H1 (cell line): ENCODE measurements around the gene OGDH. TPM values are rescaled to one million over a fixed set of nuclear protein-coding genes. Genes with fewer than 3 reads are reported as not detected.

ENCODE experiments used
- CTCF ChIA-PET: fragments of 300-600 bp; sonication (Branson Sonifier 250); formaldehyde crosslinking; loops from one replicate; lab custom pipeline; 2021; ENCODE audit not compliant: partially characterized antibody; lab: Charles Lee
- POLR2A ChIA-PET: fragments of 300-600 bp; sonication (Branson Sonifier 250); formaldehyde crosslinking; loops from one replicate; lab custom pipeline; 2021; ENCODE audit warnings: inconsistent platforms; ENCODE audit not compliant: partially characterized antibody; lab: Charles Lee
- DNase-seq, 2 experiments: peaks; one replicate each; pipeline versions ENCODE4 v3.0.0 to v3.0.0-alpha.2; 2010 to 2022; ENCODE audit warnings: low spot score in 2 of 2, low read depth in 1 of 2, mixed read lengths in 1 of 2
- FAIRE-seq: peaks from 2 replicates; lab custom pipeline; 2011; peaks lifted over from hg19 to GRCh38; lab: Jason Lieb, UNC
- H2AFZ ChIP-seq: 2 replicates; pipeline ENCODE4 v1.8.1; 2012; ENCODE audit warnings: low read length, inconsistent platforms
- H2AK5ac ChIP-seq: 2 replicates; pipeline ENCODE4 v1.6.1; 2013; ENCODE audit warnings: low read depth, low read length
- H2BK120ac ChIP-seq: replicated peaks from 2 replicates; pipeline ENCODE3; 2013; ENCODE audit warnings: low read depth, low read length, inconsistent platforms
- H2BK12ac ChIP-seq: 2 replicates; pipeline ENCODE4 v1.6.1; 2013; ENCODE audit warnings: low read depth, low read length
- H2BK15ac ChIP-seq: 2 replicates; pipeline ENCODE4 v1.6.1; 2013; ENCODE audit warnings: low read length
- H2BK20ac ChIP-seq: 2 replicates; pipeline ENCODE4 v1.6.1; 2013; ENCODE audit warnings: low read length
- H2BK5ac ChIP-seq: 2 replicates; pipeline ENCODE4 v1.6.1; 2013; ENCODE audit warnings: low read depth, low read length
- H3K14ac ChIP-seq: 2 replicates; pipeline ENCODE4 v1.6.1; 2013; ENCODE audit warnings: inconsistent platforms; ENCODE audit not compliant: insufficient read length
- H3K18ac ChIP-seq: 2 replicates; pipeline ENCODE4 v1.6.1; 2013; ENCODE audit warnings: low read length; ENCODE audit errors: extremely low read depth
- H3K23ac ChIP-seq: 2 replicates; pipeline ENCODE4 v1.6.1; 2013; ENCODE audit warnings: inconsistent platforms; ENCODE audit not compliant: insufficient read length
- H3K23me2 ChIP-seq: 2 replicates; pipeline ENCODE4 v1.6.1; 2013; ENCODE audit warnings: low read depth, low read length
- H3K27ac ChIP-seq: 2 replicates; pipeline ENCODE4 v1.6.1; 2011; ENCODE audit warnings: low read depth, low read length, inconsistent platforms
- H3K27me3 ChIP-seq, 4 experiments: replicated peaks in 1 of 4; 1 replicate in 1 of 4; 2 replicates in 3 of 4; pipeline versions ENCODE4 v1.6.1 to v1.8.1; 2011 to 2013; ENCODE audit warnings: low read length in 3 of 4, mild to moderate bottlenecking in 3 of 4, inconsistent platforms in 2 of 4, mixed read lengths in 2 of 4, moderate library complexity in 1 of 4; ENCODE audit not compliant: control insufficient read depth in 3 of 4, insufficient read depth in 3 of 4; ENCODE audit errors: extremely low read depth in 1 of 4
- H3K36me3 ChIP-seq, 4 experiments: 2 replicates each; pipeline versions ENCODE4 v1.6.1 to v1.8.1; 2011 to 2013; ENCODE audit warnings: mild to moderate bottlenecking in 4 of 4, low read length in 3 of 4, moderate library complexity in 2 of 4, control low read depth in 1 of 4, inconsistent platforms in 1 of 4; ENCODE audit not compliant: insufficient read depth in 4 of 4, control insufficient read depth in 2 of 4
- H3K4ac ChIP-seq: replicated peaks from 2 replicates; pipeline ENCODE3; 2013; ENCODE audit warnings: low read length, low read depth, mixed read lengths, inconsistent platforms; ENCODE audit not compliant: insufficient read length
- H3K4me1 ChIP-seq, 4 experiments: replicated peaks in 1 of 4; 1 replicate in 1 of 4; 2 replicates in 3 of 4; pipeline versions ENCODE4 v1.6.1 to v1.8.1; 2011 to 2013; ENCODE audit warnings: low read length in 3 of 4, inconsistent platforms in 2 of 4, mixed read lengths in 1 of 4; ENCODE audit not compliant: insufficient read depth in 4 of 4, control insufficient read depth in 3 of 4
- H3K4me2 ChIP-seq, 2 experiments: 2 replicates each; pipeline versions ENCODE4 v1.6.1 to v1.8.1; 2011 to 2013; ENCODE audit warnings: low read depth in 2 of 2, low read length in 2 of 2, control low read depth in 1 of 2, inconsistent platforms in 1 of 2, mild to moderate bottlenecking in 1 of 2; ENCODE audit not compliant: insufficient read depth in 1 of 2
- H3K4me3 ChIP-seq, 4 experiments: fragments of 200-600, 300-600 bp in 1 of 4; sonication (generic), shearing (Covaris generic), sonication (Bioruptor Twin) in 1 of 4; 2 replicates each; pipeline versions ENCODE4 v1.5.1 to v1.8.1; 2011 to 2016; ENCODE audit warnings: low read length in 4 of 4, low read depth in 3 of 4, control low read depth in 2 of 4, inconsistent platforms in 2 of 4, mild to moderate bottlenecking in 2 of 4, mixed read lengths in 1 of 4, moderate library complexity in 1 of 4; ENCODE audit not compliant: insufficient read depth in 2 of 4; ENCODE audit errors: extremely low read depth in 1 of 4
- H3K56ac ChIP-seq: replicated peaks from 2 replicates; pipeline ENCODE3; 2013; ENCODE audit warnings: low read depth, mild to moderate bottlenecking, mixed read lengths, low read length, inconsistent platforms; ENCODE audit not compliant: insufficient read length
- H3K79me1 ChIP-seq: 2 replicates; pipeline ENCODE4 v1.6.1; 2013; ENCODE audit warnings: low read depth, low read length, control low read depth
- H3K79me2 ChIP-seq, 2 experiments: 2 replicates each; pipeline versions ENCODE4 v1.6.1 to v1.8.1; 2012 to 2013; ENCODE audit warnings: low read length in 2 of 2, mild to moderate bottlenecking in 2 of 2, inconsistent platforms in 1 of 2; ENCODE audit not compliant: insufficient read depth in 2 of 2, control insufficient read depth in 1 of 2
- H3K9ac ChIP-seq, 4 experiments: replicated peaks in 1 of 4; 1 replicate in 1 of 4; 2 replicates in 3 of 4; pipeline versions ENCODE4 v1.6.1 to v1.8.1; 2011 to 2013; ENCODE audit warnings: low read depth in 3 of 4, low read length in 3 of 4, control low read depth in 2 of 4, mild to moderate bottlenecking in 2 of 4, moderate library complexity in 2 of 4, inconsistent platforms in 1 of 4; ENCODE audit errors: extremely low read depth in 1 of 4
- H3K9me3 ChIP-seq, 2 experiments: 2 replicates each; pipeline versions ENCODE4 v1.6.1 to v1.8.1; 2012 to 2013; ENCODE audit warnings: mild to moderate bottlenecking in 2 of 2, moderate library complexity in 2 of 2, control low read depth in 1 of 2, inconsistent platforms in 1 of 2, low read depth in 1 of 2, low read length in 1 of 2, mixed read lengths in 1 of 2; ENCODE audit not compliant: insufficient read depth in 2 of 2
- H4K20me1 ChIP-seq, 2 experiments: replicated peaks in 1 of 2; 2 replicates each; pipeline versions ENCODE3 to v1.8.1; 2011 to 2013; ENCODE audit warnings: inconsistent platforms in 2 of 2, low read length in 2 of 2, mild to moderate bottlenecking in 1 of 2; ENCODE audit not compliant: insufficient read depth in 2 of 2, control insufficient read depth in 1 of 2
- H4K5ac ChIP-seq: 2 replicates; pipeline ENCODE4 v1.6.1; 2013; ENCODE audit warnings: low read length, low read depth, mixed read lengths, inconsistent platforms; ENCODE audit not compliant: insufficient read length
- H4K8ac ChIP-seq: 2 replicates; pipeline ENCODE4 v1.8.0; 2013; ENCODE audit warnings: mild to moderate bottlenecking, moderate library complexity, low read length, inconsistent platforms; ENCODE audit not compliant: insufficient read depth; ENCODE audit errors: extremely low read depth
- H4K91ac ChIP-seq: replicated peaks from 2 replicates; pipeline ENCODE3; 2013; ENCODE audit warnings: low read length, mixed read lengths, inconsistent platforms; ENCODE audit not compliant: insufficient read length
- BCL11A ChIP-seq, 2 experiments: IDR thresholded peaks; one replicate each; pipeline ENCODE4 v1.6.1; 2011; ENCODE audit warnings: low read depth in 2 of 2, low read length in 2 of 2, mild to moderate bottlenecking in 2 of 2
- POLR2AphosphoS5 ChIP-seq: IDR thresholded peaks from 2 replicates; pipeline ENCODE4 v1.6.1; 2011; ENCODE audit warnings: low read depth, low read length
- WGBS, 2 experiments: shearing (Covaris generic) in 1 of 2; methylation state at CpG; one replicate each; pipeline versions ENCODE4 v1.1.6 to v1.1.7; 2013 to 2015; ENCODE audit warnings: low lambda C conversion rate in 2 of 2, mixed read lengths in 2 of 2, inconsistent platforms in 1 of 2, low coverage in 1 of 2, missing lambda C conversion rate in 1 of 2; ENCODE audit not compliant: insufficient replicate concordance in 2 of 2, insufficient coverage in 1 of 2, insufficient read length in 1 of 2; ENCODE audit errors: extremely low coverage in 1 of 2, missing lambda C conversion rate in 1 of 2; 5-methylcytosine and 5-hydroxymethylcytosine counted together
- polyA plus RNA-seq, 7 experiments: library from polyadenylated mRNA; depleted of rRNA in 3 of 7; stranded (reverse) in 5 of 7; unstranded in 2 of 7; fragments of >200 nt in 5 of 7; fragments of 200-250 nt in 2 of 7; gene quantifications; 1 replicate in 5 of 7; 2 replicates in 1 of 7; 4 replicates in 1 of 7; pipeline versions ENCODE4 v1.2.1 to v1.2.3, GENCODE V29; 2011 to 2013; ENCODE audit warnings: missing spikeins in 2 of 7, mixed read lengths in 2 of 7
- total RNA-seq: library from RNA; stranded (reverse); fragmentation: NEBNext Ultra II Directional; extraction: Animal tissue kit (Norgen Biotek cat#: 25700); gene quantifications from 2 replicates; pipeline ENCODE4 v1.2.1, GENCODE V29; 2021

The OGDH gene
- total and polyA plus RNA-seq, 2 of the 8 experiments (the other 6 are each of a cell fraction or from before 2014, with no cell fraction given): 71.6 to 91.6 TPM

DNA sequence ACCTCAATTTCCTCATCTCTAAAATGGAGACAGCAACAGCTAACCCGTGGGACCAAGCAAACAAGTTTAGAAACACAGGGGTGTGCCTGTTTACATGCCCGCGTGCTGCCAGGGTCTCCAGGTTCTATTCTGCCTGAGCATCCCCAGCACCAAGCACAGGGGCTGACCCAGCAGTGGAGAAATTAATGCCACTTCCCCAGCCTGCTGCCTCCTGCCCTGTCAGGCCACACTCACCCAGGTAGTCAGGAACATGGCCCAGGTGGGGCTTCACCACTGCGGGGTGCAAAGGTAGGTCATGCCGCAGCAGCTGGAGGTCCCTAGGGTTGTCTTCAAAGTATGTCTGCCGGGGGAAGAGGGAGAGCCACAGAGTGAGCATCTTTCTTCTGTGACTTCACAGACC, 38.5 kb upstream of the OGDH start:
- DNase-seq (no peak), FAIRE-seq (no peak)
- H3K79me1 ChIP-seq: peaks cover 3% of the 10 kb centered on the region
- H3K27ac ChIP-seq: no peak overlapping the region
- no peak overlapping the region for H4K8ac ChIP-seq
- no peak overlapping the region for H3K4me2 ChIP-seq
- H3K9ac ChIP-seq: no peak overlapping the region
- H4K91ac ChIP-seq: no peak overlapping the region
- no peak overlapping the region for H3K56ac ChIP-seq
- peaks cover 52 to 72% (median 69%) of the 10 kb centered on the region in 4 experiments for H3K36me3 ChIP-seq
- ChIA-PET POLR2A (interaction anchor here (0.6 to 8.6 kb wide), 7 partner anchors 6 to 150 kb away, joined by 3 to 89 read pairs (median 3); partner anchors contain the start of gene NUDCD3), CTCF (interaction anchor here (1.1 to 10.2 kb wide), 5 partner anchors 13 to 92 kb away, joined by 3 to 98 read pairs (median 3); partner anchors contain the start of gene NPC1L1)
- no peak overlapping the region for H3K23ac ChIP-seq
- H2BK12ac ChIP-seq: no peak overlapping the region
- H3K4me3 ChIP-seq: no peak overlapping the region
- H3K27me3 ChIP-seq: no peaks in the 10 kb centered on the region
- H3K9me3 ChIP-seq: no peaks in the 10 kb centered on the region
- H3K4me1 ChIP-seq: peaks cover 0 to 3% (median 3%) of the 10 kb centered on the region in 4 experiments; a peak in 5 of 7 replicates
- H3K18ac ChIP-seq: no peak overlapping the region
- no peak overlapping the region for H3K14ac ChIP-seq
- peaks cover 2 to 31% of the 10 kb centered on the region in 2 experiments for H4K20me1 ChIP-seq
- H2AK5ac ChIP-seq: no peak overlapping the region
- H2BK120ac ChIP-seq: no peak overlapping the region
- 88% methylated on average over 6 of the region's 6 CpGs; no CpG with 5 or more reads in 1 of the 2 experiments for WGBS, 2 experiments
- H3K79me2 ChIP-seq: peaks cover 0 to 6% of the 10 kb centered on the region in 2 experiments; a peak in 2 of 4 replicates
- TF ChIP-seq POLR2AphosphoS5: 0 out of 2 replicates have a peak, but pooled peaks have one; percentile 1
- no peak for TF ChIP-seq BCL11A (IDR thresholded peaks at IDR 0.05; ENCODE audit: low read depth in 2 of 2, low read length in 2 of 2)
- H3K4ac ChIP-seq: no peak overlapping the region
- no peak overlapping the region for H2BK15ac ChIP-seq
- no peak overlapping the region for H4K5ac ChIP-seq
- no peak overlapping the region for H2BK20ac ChIP-seq
- no peak overlapping the region for H2AFZ ChIP-seq
- no peak overlapping the region for H2BK5ac ChIP-seq
- peaks cover 4% of the 10 kb centered on the region; the same call in 1 of the 2 replicates for H3K23me2 ChIP-seq
